Superior temporal gyrus (tissue), 1 donor: Measurements from ENCODE around the gene ACKR2.

Experiments used
- DNase-seq: peaks from one replicate; pipeline ENCODE4 v3.0.0-alpha.2; 2016; ENCODE audit errors: extremely low spot score

Gene ACKR2, protein sequence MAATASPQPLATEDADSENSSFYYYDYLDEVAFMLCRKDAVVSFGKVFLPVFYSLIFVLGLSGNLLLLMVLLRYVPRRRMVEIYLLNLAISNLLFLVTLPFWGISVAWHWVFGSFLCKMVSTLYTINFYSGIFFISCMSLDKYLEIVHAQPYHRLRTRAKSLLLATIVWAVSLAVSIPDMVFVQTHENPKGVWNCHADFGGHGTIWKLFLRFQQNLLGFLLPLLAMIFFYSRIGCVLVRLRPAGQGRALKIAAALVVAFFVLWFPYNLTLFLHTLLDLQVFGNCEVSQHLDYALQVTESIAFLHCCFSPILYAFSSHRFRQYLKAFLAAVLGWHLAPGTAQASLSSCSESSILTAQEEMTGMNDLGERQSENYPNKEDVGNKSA

GRCh38 chr3:42809202-42809601, at the start of gene ACKR2:
TSS of gene ACKR2 (plus strand) at chr3:42809445. CDS start at chr3:42864503, 55,058 bp downstream.
- no peak for DNase-seq

- peak; percentile 16 for DNase-seq
Measured at GRCh38 chr3:42762046-42762724, 47.1 kb upstream of the ACKR2 start.

GRCh38 chr3:42763021-42763420, 46.2 kb upstream of the ACKR2 start:
- peak; percentile 75 for DNase-seq

DNA sequence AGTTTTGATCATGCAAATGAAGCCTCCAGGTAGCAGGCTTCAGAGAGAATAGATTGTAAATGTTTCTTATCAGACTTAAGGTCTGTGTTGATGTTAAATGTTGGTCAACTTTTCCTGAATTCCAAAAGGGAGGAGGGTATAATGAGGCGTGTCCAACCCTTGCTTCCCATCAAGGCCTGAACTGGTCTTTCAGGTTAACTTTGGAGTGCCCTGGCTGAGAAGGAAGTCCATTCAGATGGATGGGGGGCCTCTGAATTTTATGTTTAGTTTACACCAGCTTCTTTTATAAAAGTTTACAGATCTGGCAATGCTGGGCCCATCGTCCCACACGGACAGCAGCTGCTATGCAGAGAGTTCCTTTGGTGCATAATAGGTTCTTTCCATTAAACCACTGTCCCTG, 45.1 kb upstream of the ACKR2 start:
- no peak for DNase-seq

DNA sequence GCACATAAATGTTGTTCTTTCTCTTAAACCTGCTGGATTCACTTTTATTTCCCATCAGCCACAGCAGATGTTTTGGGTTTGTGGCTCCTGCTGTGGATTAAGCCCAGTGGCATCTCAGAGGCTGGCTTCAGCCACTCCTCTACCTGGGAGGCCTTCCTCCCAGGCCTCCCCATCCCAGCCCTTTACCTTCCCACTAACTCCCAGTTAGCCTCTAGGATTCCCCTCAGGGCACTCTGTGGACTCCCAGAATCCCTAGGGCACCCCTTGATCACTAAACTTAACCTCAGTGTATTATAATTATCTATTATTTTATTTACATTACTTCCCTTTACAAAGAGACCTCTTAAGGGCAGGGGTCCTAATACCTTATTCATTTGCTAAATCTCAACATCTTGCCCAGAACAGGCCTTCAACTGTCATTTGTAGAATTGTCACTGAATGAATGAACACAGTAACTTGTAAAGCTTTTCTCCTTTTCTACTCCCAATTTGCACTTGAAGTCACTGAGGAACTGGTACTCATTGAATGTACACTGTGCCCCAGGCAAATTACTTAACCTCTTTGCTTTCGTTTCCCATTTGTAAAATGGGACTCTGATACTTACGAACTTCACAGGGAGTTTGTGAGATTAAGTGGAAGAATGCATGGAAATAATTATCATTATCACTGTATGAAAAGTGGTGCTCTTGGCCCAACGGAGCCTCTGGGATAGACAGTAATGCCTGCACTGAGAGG, 44.5 kb upstream of the ACKR2 start:
- no peak for DNase-seq

- no peak for DNase-seq
Measured at GRCh38 chr3:42769477-42770131, 39.6 kb upstream of the ACKR2 start.

- no peak for DNase-seq
Measured at GRCh38 chr3:42771271-42771670, 38.0 kb upstream of the ACKR2 start.

- peak; percentile 93 for DNase-seq
Measured at GRCh38 chr3:42772670-42773408, 36.4 kb upstream of the ACKR2 start, which contains the start of gene CCDC13. TSS of gene CCDC13 (minus strand) at chr3:42773253. CDS start at chr3:42758345, 14,908 bp downstream.

DNA sequence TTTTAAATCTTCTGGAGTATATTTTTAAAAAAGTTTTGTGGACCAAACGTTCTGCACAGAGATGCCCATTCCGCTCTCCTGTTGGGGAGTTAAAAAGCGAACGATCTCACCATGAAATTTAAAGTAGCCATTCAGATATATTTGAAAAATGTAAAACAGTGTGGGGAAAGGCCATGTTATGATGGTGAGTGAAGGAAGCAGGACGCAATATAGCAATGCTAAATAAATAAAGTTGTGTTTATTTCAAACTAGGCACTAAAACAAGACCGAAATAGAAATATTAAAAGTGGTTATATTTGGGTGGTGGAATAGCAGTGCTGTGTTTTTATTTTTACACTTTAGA, 35.9 kb upstream of the ACKR2 start:
- no peak for DNase-seq

GRCh38 chr3:42778644-42779043, 30.6 kb upstream of the ACKR2 start:
- no peak for DNase-seq

- no peak for DNase-seq
Measured at GRCh38 chr3:42780398-42780797, 28.8 kb upstream of the ACKR2 start.

DNA sequence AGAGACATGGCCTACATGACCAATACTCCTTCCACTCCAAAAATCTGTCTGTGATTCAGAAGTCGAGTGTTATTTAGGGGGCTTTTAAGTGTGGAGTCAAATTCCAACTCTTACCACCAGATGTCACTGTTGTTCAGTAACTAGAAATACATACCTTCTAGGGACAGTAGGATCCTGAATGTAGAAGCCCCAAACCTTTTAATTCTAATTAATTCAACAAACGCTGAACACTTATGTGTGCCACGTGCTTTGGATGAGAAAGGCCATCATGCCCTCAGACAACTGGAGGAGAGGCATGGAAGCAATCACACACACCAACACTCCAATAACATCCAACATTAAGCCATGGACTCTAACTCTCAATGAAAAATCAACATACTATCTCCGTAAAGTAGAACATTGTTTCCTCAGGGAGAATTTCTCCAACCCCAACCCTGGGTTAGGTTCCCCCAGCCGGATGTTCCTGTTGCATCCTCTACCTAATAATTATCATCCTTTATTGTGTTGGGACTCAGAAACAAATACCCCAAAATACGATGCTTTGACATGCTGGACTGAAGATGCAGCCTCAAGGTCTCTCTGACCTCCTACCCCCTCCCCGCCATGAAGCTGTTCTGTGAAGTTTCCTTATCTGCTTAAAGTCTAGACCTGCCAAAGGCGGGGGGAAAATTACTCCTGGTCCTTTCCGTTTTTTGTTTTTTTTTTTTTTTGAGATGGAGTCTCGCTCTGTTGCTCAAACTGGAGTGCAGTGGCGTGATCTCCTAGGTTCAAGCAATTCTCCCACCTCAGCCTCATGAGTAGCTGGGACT, 28.1 kb upstream of the ACKR2 start:
- peak; percentile 93 for DNase-seq

- no peak for DNase-seq
Measured at GRCh38 chr3:42786212-42786611, 23.0 kb upstream of the ACKR2 start.

DNA sequence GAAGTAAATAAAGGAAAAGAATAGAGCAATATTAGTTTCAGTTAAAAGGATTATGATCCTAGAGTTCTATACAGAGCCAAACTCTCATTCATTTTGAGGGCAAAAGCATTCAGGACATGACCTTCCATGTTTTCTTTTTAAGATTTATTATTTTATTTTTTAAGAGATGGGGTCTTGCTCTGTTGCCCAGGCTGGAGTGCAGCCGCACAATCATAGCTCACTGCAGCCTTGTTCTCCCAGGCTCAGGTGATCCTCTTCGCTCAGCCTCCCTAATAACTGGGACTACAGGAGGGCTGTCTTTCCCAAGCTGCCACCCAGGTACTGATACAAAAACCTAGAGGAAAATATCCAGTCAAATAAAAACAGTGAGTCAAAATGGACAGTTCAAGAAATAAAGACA, 22.6 kb upstream of the ACKR2 start:
- DNase-seq, result no peak

DNA sequence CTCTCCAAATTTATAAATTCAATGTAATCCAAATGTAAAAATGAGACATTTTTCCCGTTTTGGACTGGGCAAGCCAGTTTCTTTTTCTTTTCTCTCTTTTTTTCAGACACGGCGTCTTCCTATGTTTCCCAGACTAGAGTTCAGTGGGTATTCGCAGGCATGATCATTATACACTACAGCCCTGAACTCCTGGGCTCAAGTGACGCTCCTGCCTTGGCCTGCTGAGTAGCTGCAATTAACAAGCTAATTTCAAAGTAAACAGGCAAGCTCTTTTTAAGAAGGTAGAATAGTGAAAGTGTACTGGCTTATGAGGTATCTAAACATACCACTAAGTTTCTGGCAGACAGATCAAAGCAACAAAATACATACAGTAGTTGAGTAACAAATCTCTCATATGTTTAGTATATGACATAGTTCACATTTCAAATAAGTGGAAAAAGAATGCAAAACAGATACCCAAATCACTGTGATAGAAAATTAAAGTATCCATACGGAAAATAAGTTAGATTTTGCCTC, 18.5 kb upstream of the ACKR2 start:
- no peak for DNase-seq

- no peak for DNase-seq
Measured at GRCh38 chr3:42795621-42796181, 13.5 kb upstream of the ACKR2 start.

GRCh38 chr3:42796332-42796885, 12.8 kb upstream of the ACKR2 start:
- DNase-seq, result no peak

DNA sequence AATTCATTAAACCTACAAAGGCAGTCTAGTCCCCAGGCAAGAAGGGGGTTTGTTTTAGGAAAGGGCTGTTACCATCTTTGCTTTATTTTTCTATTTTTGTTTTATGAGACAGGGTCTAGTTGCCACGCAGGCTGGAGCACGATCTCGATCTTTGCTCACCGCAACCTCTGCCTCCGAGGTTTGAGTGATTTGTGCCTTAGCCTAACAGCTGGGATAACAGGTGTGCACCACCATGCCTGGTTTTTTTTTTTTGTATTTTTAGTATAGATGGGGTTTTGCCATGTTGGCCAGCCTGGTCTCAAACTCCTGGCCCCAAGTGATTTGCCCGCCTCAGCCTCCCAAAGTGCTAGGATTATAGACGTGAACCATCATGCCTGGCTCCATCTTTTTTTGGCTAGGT, 9.9 kb upstream of the ACKR2 start:
- DNase-seq, result no peak

DNA sequence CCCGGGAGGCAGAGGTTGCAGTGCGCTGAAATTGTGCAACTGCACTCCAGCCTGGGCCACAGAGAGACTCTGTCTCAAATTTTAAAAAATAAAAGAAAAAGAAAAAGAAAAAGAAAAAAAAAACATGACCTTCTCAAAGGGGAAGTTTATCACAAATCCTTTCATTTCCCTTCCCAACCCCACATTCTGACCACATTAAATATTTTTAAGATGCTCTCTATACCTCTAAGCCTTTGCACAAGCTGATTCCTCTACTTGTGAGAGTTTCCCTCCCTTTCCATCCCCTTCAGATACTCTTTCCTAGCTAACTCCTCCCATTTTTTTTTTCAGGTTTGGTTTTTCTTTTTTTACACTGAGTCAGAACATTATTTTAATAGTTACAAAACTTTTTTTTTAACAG, 9.0 kb upstream of the ACKR2 start:
- no peak for DNase-seq
